HuH-7.5 (cell line): ENCODE measurements around the gene ZNF407.

Experiments
- DNase-seq: peaks from one replicate; pipeline ENCODE4 v3.0.0; 2011; ENCODE audit warnings: low spot score

ZNF407 gene

GRCh38 chr18:75104483-75104882 is 506.8 kb downstream of the ZNF407 start:
- no peak for DNase-seq

GRCh38 chr18:75105551-75106254 is 508.0 kb downstream of the ZNF407 start:
- DNase-seq, result no peak

DNA sequence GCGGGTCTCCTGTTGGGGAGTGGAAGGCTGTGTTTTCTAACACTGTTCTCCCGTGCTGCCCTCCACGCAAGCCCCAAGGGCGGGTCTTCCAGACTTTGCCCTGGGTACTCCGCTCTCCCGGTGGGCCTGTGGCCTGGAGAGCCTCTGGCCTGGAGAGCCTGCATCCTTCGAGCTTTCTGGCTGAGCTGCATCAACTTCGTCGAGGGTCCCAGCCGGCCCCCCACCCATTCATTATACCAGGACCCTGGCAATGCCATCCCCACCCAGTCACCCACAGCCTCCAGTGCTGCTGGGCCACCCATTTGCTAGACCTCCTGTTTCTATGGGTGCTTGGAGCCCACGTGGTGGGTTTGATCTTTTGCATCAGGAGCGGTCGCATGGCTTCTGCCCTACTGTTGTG is 509.1 kb downstream of the ZNF407 start:
- DNase-seq, result no peak

- DNase-seq, result no peak
These were observed 509.7 kb downstream of the ZNF407 start for GRCh38 chr18:75107196-75107930.

DNA sequence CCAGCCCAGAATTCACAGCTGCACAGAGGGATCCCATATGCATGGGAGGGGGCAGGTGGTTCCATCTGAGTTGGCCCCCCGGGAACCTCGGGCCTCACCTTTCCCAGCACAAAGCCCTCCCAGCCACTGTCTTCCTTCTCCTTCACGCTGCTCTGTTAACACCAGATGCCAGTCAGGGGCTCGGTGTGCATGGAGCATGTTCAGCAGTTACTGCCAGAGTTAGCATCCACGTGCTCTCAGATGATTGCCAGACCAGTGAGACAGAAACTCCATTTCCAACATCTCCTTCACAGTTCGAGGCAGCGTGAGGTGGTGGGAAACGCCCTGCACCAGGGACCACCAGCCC is 510.2 kb downstream of the ZNF407 start:
- DNase-seq, result no peak

DNA sequence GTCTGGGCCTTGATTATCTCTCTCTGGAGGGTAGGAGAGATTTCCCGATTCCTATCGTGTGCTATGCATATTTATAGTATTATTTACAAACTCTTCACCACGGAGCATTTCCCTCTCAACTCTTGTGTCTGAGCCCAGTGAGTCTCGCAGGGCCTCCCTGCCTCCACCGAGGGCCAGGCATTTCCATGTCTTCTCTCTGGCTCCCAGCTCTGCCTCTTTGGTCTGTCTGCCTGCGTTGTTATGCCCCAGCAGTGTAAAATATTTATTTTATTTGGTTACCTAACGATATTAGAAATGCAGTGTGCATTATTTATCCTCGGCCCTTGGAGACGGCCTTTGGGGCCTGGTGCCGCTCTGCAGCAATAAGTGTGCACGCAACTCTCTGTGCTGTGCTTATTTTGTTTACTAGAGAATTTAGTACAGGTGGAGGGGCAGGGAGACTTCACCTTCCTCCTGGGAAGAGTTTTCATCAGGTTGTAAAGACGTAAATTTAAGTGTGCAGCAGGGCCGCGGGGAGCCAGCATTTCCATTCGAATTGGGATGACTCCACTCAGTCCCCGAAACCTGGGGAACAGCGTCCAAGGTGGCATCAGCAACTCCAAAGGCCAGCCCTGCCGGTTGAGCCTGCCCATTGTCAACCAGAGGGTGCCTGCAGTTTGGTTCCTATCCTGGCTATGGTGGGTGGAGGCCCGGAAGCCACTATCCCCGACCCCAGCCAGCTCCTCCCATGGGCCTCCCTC is 511.1 kb downstream of the ZNF407 start:
- DNase-seq, result no peak

DNA sequence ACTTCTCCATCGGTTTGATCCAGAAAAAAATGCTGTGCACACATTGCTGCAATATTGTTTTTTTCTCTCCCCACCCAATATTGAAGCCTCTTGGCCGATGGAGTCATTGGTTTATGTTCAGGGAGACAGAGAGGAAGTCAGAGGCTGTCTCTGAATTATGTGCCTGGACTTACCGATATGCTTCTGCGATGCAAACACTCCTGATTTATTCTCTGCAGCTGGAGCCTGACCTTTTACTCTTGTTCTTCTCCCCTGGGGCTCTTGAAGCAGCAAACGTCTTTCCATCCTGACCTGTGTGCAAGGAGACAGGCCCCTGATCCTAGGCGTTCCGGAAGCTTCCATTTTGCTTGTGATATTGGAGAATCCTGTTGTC is 511.6 kb downstream of the ZNF407 start:
- DNase-seq, result no peak

GRCh38 chr18:75109819-75110218 is 512.1 kb downstream of the ZNF407 start:
- DNase-seq, result no peak

DNA sequence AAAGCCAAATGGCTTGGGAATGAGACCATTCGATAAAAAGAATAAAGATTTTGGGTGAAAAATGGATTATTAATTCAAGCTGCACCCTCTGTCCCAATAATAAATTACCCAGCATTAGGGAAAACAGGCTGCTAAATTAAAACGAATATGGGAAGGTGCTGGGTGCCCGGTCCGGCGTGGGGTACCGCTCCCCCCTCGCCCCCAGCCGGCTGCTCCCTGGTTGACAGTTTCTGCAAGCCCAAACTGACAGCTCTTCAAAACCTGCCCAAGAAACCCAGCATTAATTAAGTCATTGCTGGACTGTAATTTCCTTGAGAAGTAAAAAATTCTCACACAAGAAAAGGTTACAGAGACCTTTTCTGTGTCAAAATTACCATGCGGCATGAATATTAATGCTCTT is 512.6 kb downstream of the ZNF407 start:
- no peak for DNase-seq

DNA sequence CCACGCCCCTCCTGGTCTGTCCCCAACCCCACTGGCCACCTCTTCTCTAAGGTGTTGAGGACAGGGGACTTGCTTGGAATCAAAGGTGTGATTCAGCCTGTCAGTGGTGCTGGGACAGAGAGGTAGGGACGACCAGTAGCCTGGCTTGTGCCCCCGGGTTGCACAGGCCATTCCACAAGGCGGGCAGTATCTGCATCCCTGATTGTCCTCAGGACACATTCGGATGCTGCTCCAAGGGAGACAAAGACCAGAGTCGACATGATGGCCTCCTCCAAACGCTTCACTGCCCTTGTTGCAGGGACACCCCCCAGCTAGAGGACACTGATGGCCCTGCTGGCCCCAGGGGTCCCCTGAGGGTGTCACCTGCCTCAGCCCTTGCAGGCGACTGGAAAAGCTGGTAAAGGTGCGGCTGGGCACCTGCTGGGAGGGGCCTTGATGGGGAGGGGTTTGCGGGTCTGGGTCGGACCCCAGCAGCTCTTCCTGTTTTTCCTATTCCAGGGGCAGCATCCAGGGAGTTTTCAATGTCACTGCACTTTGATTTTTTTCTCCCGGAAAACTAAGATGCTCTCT is 513.3 kb downstream of the ZNF407 start:
- DNase-seq, result no peak

- DNase-seq, result no peak
These were observed 514.1 kb downstream of the ZNF407 start for GRCh38 chr18:75111760-75112159.

- DNase-seq, result no peak
These were observed 514.8 kb downstream of the ZNF407 start for GRCh38 chr18:75112186-75113096.

GRCh38 chr18:75113455-75113854 is 515.8 kb downstream of the ZNF407 start:
- no peak for DNase-seq

DNA sequence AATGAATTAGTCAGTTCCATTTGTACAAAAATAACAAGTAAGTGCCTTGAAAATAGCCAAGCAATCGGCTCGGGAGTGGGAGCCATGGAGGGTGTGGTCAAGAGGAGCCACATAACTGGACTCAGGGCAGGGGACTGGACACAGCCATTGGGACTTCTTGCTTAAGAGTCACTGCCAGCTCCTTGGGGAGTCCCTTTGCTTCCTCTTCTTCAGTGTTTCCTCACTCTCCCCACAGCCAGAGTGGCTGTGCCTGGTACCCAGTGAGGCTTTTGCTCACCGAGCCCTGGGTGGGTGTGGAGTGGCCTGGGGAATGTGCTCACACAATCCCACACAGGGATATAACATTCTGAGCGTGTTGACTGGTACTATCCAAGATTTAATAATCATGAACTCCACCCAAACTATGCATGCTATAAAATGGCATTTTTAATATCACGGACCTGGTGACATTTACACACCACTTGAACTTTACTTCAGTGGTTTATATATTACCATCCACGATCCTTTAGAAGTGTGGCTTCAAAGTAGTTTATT is 516.6 kb downstream of the ZNF407 start:
- no peak for DNase-seq
